NCI-H2081 treated with DMSO at 0.1 percent for 48 hours (cell line): ENCODE measurements around the gene ASAP2.
"Not testable (repeated sequence)": the region's sequence is repeated elsewhere in the genome, so short reads cannot be mapped to it uniquely, and the experiment has no call there.

Experiments
- DNase-seq: peaks from one replicate; lab custom pipeline; 2025; lab: John Stamatoyannopoulos, UW

ASAP2 gene

GRCh38 chr2:9212010-9212635 lies 5.5 kb downstream of the ASAP2 start:
- DNase-seq, result no peak

- no peak for DNase-seq
Observed at GRCh38 chr2:9212661-9213411, 6.2 kb downstream of the ASAP2 start.

DNA sequence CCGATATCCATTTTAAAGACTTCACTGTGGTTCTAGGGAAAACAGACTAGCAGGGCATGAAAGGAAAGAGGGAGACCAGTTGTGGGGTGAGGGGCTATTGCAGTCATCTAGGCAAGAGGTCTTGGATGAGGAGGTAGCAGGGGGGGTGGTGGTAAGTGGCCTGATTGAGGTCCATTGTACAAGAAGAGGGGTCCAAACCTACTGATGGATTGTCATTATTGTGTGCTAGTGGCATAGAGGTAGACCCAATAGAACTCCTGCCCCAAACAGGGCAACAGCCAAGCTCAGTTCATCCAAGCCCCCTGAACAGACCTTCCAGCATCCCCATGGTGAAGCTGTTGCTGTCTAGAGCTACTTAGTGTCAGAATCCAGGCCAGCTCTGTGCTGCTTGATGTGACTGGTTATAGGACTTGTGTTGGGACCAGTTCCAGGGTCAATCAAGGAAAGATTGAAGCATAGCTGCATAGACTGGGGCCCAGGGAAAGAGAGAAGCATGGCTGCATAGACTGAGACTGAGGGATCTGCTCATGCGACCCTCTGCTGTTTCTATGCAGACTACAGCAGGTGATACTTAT lies 7.0 kb downstream of the ASAP2 start:
- DNase-seq, result no peak

DNA sequence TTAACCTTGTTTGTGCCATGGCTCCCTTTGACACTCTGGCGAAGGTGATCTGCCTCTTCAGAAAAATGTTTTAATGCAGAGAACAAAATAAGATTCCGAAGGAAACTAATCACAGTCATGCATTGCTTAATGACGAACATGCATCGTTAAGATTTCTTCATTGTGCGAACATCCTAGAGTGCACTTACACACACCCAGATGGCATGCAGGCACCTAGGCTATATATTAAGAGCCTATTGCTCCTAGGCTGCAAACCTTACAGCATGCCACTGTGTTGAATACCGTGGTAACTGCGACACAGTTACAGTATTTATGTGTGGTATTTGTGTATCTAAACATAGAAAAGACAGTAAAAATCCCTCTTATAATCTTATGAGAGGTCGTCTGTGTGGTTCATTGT lies 8.3 kb downstream of the ASAP2 start:
- DNase-seq, result no peak

DNA sequence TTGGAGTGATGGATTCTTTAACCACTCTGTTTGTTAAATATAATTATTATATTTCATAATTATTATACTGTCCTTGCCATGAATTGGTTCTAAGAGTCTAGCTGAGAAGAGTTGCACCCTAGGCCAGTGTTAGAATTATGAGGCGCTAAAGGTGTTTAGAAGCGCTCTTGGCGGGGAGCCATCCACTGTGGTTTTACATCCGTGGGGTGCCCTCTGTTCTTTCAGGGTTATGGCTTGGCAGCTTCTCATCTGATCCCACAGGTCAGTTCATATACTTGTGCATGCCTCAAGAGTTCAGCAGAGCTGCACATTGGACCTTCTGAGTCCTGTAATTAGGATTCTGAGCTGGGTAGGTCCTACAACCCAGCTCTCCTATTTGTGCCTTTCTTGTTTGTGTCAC lies 9.1 kb downstream of the ASAP2 start:
- no peak for DNase-seq

GRCh38 chr2:9216143-9216542 lies 9.5 kb downstream of the ASAP2 start:
- not testable (repeated sequence) for DNase-seq

- no peak for DNase-seq
Observed at GRCh38 chr2:9217838-9218770, 11.5 kb downstream of the ASAP2 start.

GRCh38 chr2:9219027-9219445 lies 12.4 kb downstream of the ASAP2 start:
- no peak for DNase-seq

DNA sequence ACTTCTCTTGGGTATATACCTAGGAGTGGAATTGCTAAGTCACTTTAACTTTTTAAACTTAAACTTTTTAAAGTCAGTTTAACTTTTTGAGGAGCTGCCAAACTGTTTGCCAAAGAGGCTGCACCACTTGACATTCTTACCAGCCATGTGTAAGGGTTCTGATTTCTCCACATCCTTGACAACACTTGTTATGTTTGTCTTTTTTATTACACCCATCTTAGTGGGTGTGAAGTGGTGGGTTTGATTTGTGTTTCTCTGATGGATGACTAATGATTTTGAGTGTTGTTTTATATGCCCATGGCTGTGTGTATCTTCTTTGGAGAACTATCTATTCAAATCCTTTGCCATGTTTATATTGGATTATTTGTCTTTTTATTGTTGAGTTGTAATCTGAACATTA lies 13.6 kb downstream of the ASAP2 start:
- no peak for DNase-seq

DNA sequence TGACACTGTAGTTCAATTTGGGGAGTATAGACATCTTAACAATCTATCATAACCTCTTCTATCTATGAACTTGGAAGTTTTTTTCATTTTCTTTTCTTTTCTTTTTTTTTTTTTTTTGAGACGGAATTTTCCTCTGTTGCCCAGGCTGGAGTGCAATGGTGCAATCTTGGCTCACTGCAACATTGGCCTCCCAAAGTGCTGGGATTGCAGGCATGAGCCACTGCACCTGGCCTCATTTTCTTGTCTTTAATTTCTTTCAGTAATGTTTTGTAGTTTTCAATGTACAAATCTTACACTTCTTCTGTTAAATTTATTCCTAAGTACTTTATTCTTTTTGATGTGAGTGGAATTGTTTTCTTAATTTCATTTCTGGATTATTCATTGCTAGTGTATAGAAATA lies 14.6 kb downstream of the ASAP2 start:
- no peak for DNase-seq

DNA sequence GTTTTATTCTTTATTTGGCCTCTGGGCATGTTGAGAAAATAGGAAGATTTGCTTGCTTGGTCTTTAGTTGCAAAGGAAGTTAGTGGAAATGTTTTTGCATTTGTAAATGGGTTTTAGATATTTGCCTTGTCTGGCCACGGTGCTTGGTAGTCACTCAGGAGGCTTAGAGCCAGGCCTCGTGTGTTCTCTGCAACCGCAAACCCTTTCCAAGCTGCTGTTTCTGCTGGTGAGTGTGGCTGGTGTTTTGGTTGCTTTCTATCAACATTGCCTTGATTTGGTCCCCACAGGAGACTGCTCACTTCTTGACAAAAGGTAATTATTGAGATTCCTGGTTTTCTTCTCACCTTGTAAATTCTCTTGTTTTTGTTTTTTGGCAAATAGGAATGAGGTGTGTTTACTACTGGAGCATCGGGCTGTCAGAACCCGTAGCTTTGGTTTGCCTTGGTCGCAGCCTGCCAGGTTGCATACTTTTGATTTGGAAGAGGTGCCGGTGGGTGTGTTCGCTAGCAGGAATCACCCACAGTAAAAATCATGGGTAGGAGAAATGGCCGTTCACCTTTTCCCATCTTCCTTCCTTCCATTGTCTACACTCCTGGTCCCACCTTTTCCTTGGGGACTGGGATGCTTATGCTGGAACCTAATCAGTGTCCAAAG lies 15.8 kb downstream of the ASAP2 start:
- DNase-seq, result no peak

GRCh38 chr2:9222893-9223287 lies 16.3 kb downstream of the ASAP2 start:
- no peak for DNase-seq

DNA sequence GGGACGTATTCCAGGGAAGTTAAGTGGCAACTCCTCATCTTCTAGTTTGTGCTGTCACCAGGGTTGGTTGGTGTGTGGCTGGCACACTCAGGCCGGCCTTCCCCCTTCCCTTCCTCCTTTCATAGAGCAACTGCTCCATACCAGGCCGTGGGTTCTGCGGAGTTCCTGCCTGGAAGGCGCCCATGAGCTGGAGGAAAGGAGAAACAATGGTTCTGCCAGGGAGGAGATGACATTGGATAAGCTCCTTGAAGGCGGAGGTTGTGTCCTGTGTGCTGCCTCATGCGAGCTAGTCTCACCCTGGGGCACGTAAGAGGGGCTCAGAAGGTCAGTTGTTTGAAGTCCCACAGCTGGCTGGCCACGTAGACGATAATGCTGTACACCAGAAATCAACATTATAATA lies 19.2 kb downstream of the ASAP2 start:
- DNase-seq, result no peak

DNA sequence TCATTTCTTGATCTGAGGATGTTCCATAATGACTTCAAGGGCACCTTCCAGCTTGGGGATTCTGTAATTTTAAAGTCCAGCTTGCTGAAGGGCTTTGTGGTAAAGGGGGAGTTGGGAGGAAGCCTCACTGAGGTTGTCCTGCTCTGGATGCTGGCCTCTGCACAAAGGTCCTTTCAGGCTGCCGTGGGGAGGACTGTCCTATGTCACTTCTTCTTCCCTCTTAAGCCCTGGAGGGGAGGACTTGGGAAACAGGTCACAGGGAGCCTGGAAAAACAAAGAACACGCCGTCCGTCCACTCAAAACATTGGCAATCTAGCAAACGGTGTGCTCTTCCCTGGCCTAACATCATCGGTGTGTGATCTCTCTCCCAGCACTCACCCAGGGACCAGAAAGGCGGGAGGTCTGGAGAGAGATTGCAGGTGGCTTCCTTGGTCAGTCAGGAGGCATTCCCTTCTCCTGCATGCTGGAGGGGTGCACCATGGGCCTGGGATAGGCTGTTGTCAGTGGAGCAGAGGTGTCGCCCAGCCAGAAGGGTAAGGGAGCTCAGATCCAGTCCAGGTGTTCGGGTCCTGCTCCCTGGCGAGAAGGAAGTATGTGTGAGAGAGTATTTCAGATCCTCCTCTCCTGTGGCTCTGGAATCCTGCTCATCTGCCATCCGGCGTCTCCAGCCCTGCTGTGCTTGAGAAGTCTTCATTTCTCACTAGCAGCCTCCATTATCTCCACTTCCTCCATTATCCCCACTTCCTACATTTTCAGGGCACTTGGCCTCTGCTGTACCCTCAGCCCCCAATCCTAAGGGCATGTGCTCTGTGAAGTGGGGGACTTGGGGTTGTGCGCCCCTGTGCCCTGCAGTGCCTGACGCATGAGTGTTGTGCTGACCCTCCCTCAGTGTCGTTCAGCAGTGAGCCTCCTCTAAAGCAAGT lies 20.1 kb downstream of the ASAP2 start:
- no peak for DNase-seq

GRCh38 chr2:9228088-9228751 lies 21.6 kb downstream of the ASAP2 start:
- DNase-seq, result no peak

GRCh38 chr2:9228781-9229469 lies 22.3 kb downstream of the ASAP2 start:
- DNase-seq, result no peak

DNA sequence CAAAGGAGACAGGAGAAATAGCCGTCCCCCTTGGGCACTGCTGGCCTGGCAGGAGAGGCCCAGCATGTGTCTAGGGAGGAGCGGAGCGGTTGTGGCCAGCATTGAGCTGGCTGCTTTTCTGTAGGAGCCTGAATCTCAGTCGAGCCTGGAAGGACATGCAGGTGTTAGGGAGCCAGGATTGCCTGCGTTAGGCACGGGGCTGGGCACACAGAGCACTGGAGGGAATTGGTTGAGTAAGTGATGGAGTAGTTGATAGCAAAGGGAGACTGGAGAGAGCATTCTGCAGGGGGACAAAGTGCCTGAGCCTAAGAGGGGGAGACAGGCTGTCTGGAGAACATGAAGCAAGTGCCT lies 22.8 kb downstream of the ASAP2 start:
- no peak for DNase-seq

DNA sequence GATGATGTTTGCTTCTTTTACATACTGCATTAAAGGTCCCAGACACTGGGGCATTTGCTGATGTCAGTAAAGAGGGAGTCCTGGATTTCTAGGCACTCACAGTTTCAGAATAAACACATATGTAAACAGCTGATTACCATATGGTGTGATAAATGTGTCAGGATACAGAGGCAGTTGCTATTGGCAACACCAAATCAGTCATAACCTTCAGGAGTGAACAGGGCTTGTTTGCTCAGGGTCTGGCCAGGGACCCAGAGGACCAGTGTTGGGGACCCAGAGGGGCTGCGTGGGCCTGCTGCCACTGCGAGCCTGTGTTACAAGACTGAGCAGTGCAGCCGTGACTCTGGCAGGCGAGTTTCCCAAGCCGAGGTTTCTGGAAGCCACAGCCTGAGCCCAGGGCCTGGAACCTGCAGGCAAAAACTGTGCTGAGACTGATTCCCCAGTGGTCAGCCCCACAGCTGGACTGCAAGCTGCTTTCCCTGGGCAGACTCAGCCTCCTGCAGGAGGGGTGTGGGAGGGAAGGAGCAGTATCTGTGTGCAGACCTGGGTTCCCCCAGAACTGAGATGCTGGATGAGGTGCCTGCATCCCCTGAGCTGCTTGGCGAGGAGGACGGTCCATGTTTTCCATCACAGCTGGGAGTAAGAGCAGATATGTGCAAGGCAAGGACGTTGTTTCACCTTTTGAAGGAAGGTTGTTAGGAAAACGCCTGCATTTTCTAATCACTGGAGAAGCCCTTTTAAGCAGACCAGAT lies 23.6 kb downstream of the ASAP2 start:
- no peak for DNase-seq

- no peak for DNase-seq
Observed at GRCh38 chr2:9230881-9231280, 24.3 kb downstream of the ASAP2 start.
